ENCODE measurements around the gene ANKRD65.
"Not testable (repeated sequence)": the region's sequence is repeated elsewhere in the genome, so short reads cannot be mapped to it uniquely, and the experiment has no call there.

Gene ANKRD65

DNA sequence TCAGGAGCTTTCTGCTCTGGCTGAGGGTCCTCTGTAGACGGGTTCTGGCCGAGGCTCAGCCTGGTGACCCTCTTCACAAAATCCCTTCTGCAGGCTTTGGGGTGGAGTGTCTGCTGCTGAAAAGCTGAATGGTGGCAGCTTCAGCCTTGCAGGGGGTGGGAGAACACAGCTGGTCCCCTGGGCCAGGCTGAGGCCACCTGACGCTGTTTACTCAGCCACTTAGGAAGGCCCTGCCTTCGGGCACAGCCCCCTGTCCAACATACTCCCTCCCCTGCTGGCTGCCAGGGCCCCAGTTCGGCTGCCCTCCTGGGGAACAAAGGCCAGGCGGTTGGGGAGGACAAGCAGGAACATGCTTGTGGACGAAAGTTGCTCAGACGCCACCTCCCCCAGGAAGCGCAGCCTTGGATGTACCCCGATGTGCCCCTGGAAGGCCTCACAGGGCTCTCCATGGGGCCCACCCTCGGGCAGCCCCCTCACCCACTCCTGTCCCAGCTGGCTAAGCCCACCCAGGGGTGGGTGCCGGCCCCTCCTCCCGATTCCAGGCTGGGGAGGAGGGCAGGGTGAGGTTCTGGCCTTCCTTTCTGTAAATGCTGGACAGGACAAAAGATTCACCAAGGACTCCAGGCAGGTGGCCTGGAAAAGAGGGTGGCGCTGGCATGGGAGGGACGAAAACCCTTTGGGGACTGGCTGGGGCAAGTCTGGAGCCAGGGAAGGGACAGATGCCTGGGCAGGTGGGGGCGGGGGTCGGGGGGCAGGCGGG lies at the start of gene ANKRD65:
Gene ANKRD65, minus strand, starts transcription at position 130 of the 760 bp plus-strand sequence. CDS start 271 bp downstream, outside the sequence.
- in situ Hi-C loops (cut with HindIII; ENCODE audit: low sequenced_read_pairs), result no loop called here
- no peak within 1 kb of the TSS for H3K4me3 ChIP-seq (ENCODE audit: low read depth, low read length)
- no peak for TF ChIP-seq CTCF (IDR thresholded peaks at IDR 0.05; ENCODE audit: low read depth, low read length)
- no peak for DNase-seq (ENCODE audit: low read depth, low spot score)

DNA sequence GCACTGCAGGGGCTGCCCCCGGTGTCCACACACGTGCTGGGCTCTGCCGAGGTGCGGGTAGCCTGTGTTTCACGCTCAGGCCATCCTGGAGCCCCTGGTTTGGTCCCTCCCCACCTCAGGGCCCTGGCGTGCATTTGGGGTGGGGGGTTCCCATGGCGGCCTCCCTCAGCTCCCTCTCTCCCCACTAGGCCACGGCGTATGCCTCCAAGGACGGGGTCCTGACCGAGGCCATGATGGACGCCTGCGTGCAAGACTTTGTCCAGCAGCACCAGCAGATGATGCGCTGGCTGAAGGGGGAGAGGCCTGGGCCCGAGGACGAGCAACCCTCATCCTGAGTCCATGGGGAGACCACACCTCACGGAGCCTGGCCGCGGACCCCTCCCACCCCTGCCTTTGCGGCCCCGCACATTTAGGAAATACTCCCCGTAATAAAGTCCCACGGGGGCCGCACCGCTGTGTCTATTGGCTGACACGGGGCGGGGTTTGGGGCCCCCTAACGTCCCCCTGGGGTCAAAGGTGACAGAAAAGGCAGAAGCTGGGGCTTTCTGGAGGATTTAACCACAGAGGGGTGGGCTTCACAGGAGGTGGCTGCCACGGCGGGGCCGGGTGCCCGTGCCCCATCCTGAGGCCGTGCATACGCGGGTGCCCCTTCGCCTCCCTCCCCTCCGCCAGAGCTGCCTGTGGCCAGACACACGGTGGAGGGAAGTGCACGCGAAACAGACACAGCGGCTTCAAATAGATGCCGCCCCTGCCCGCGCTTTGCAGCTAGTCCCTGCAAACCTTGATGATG lies 47.3 kb upstream of the ANKRD65 start:
- in situ Hi-C loops (cut with HindIII; ENCODE audit: low sequenced_read_pairs); H3K4me3 ChIP-seq (ENCODE audit: low read depth, low read length); DNase-seq (ENCODE audit: low read depth, low spot score): not testable (repeated sequence)

- no peak for TF ChIP-seq CTCF (IDR thresholded peaks at IDR 0.05; ENCODE audit: low read depth, low read length)
- no peak overlapping the region for H3K4me3 ChIP-seq (ENCODE audit: low read depth, low read length)
- no peak for DNase-seq (ENCODE audit: low read depth, low spot score)
- in situ Hi-C loops (cut with HindIII; ENCODE audit: low sequenced_read_pairs), result no loop called here
Observed at GRCh38 chr1:1463312-1463711, 42.2 kb upstream of the ANKRD65 start.

DNA sequence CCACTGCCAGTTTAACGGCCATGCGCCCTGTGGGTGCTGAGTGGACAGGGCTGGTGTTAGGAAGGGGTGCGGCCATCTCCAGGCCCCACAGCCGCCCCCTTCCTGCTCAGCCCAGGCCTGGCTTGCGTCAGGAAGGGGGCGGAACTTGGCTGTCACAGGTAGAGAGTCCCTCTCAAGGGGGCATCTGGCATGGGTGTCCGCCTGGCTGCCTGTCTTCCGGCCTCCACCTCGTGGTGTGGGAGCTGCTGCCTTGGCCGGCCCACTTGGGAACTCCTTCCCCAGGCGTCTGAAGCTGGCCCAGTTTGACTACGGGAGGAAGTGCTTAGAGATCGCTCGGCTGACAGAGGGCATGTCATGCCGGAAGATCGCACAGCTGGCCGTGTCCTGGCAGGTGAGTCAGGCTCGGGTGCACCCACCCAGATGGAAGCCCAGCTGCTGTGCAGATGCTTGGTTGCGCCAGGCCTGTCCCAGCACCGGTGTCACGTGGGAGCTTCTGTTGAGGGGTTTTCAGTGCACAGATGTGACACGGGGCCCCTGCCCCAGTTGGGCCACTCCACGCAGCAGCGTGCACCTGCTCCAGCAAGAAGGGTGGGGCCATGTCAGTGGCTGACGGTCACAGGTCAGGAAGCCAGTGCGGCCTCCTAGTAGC lies 41.4 kb upstream of the ANKRD65 start:
- H3K4me3 ChIP-seq (ENCODE audit: low read depth, low read length), result no peak overlapping the region
- TF ChIP-seq CTCF (IDR thresholded peaks at IDR 0.05; ENCODE audit: low read depth, low read length), result no peak
- DNase-seq (ENCODE audit: low read depth, low spot score), result no peak
- in situ Hi-C loops (cut with HindIII; ENCODE audit: low sequenced_read_pairs), result no loop called here

GRCh38 chr1:1461721-1462317 lies 40.7 kb upstream of the ANKRD65 start:
- in situ Hi-C loops (cut with HindIII; ENCODE audit: low sequenced_read_pairs), result no loop called here
- H3K4me3 ChIP-seq (ENCODE audit: low read depth, low read length), result no peak overlapping the region
- DNase-seq (ENCODE audit: low read depth, low spot score), result no peak
- TF ChIP-seq CTCF (IDR thresholded peaks at IDR 0.05; ENCODE audit: low read depth, low read length), result no peak

- H3K4me3 ChIP-seq (ENCODE audit: low read depth, low read length), result no peak overlapping the region
- TF ChIP-seq CTCF (IDR thresholded peaks at IDR 0.05; ENCODE audit: low read depth, low read length), result no peak
- DNase-seq (ENCODE audit: low read depth, low spot score), result no peak
- in situ Hi-C loops (cut with HindIII; ENCODE audit: low sequenced_read_pairs), result no loop called here
Observed at GRCh38 chr1:1460540-1461130, 39.6 kb upstream of the ANKRD65 start.

- DNase-seq (ENCODE audit: low read depth, low spot score); in situ Hi-C loops (cut with HindIII; ENCODE audit: low sequenced_read_pairs); H3K4me3 ChIP-seq (ENCODE audit: low read depth, low read length): not testable (repeated sequence)
Observed at GRCh38 chr1:1459711-1460110, 38.6 kb upstream of the ANKRD65 start.

GRCh38 chr1:1459156-1459555 lies 38.1 kb upstream of the ANKRD65 start:
- in situ Hi-C loops (cut with HindIII; ENCODE audit: low sequenced_read_pairs); H3K4me3 ChIP-seq (ENCODE audit: low read depth, low read length); DNase-seq (ENCODE audit: low read depth, low spot score): not testable (repeated sequence)

GRCh38 chr1:1456683-1457255 lies 35.7 kb upstream of the ANKRD65 start:
- H3K4me3 ChIP-seq (ENCODE audit: low read depth, low read length); in situ Hi-C loops (cut with HindIII; ENCODE audit: low sequenced_read_pairs); DNase-seq (ENCODE audit: low read depth, low spot score): not testable (repeated sequence)

- DNase-seq (ENCODE audit: low read depth, low spot score); in situ Hi-C loops (cut with HindIII; ENCODE audit: low sequenced_read_pairs); H3K4me3 ChIP-seq (ENCODE audit: low read depth, low read length): not testable (repeated sequence)
Observed at GRCh38 chr1:1455934-1456333, 34.9 kb upstream of the ANKRD65 start.
